Breast epithelium (tissue), 4 donors: Measurements from ENCODE around the gene CCDC148. TPM values are rescaled to one million over a fixed set of nuclear protein-coding genes. Genes with fewer than 3 reads are reported as not detected.

ENCODE experiments used
- DNase-seq, 2 donors: peaks; one replicate each; pipeline ENCODE4 v3.0.0-alpha.2; 2019; ENCODE audit warnings: low spot score in 2 of 2
- H3K27ac ChIP-seq, 2 donors: fragments of 200-600 bp; sonication (generic) in 1 of 2; one replicate each; pipeline ENCODE4 v1.5.1; 2016 to 2019; ENCODE audit warnings: mild to moderate bottlenecking in 1 of 2
- H3K27me3 ChIP-seq, 2 donors: fragments of 200-600 bp; sonication (generic) in 1 of 2; one replicate each; pipeline versions ENCODE4 v1.5.1 to v1.6.0; 2017 to 2019; ENCODE audit warnings: control low read depth in 1 of 2, mild to moderate bottlenecking in 1 of 2
- H3K36me3 ChIP-seq: fragments of 200-600 bp; one replicate; pipeline ENCODE4 v1.5.1; 2019
- H3K4me1 ChIP-seq, 2 donors: fragments of 200-600 bp; sonication (generic); one replicate each; pipeline ENCODE4 v1.5.1; 2016 to 2019; ENCODE audit warnings: control low read depth in 1 of 2
- H3K4me3 ChIP-seq, 3 donors: fragments of 200-600 bp; sonication (generic); 1 replicate in 2 of 3; 2 replicates in 1 of 3; pipeline ENCODE4 v1.5.1; 2016 to 2019; ENCODE audit warnings: mild to moderate bottlenecking in 3 of 3, moderate library complexity in 2 of 3
- H3K9me3 ChIP-seq, 2 donors: fragments of 200-600 bp; sonication (generic) in 1 of 2; one replicate each; pipeline ENCODE4 v1.5.1; 2016 to 2019; ENCODE audit warnings: control low read depth in 1 of 2
- POLR2A ChIP-seq: fragments of 450-650 bp; IDR thresholded peaks from one replicate; pipeline ENCODE4 v1.6.1; 2016; ENCODE audit warnings: antibody characterized with exemption, mild to moderate bottlenecking, moderate library complexity
- POLR2AphosphoS5 ChIP-seq, 3 donors: sonication (generic); formaldehyde crosslinking; IDR thresholded peaks; one replicate each; pipeline ENCODE4 v1.6.1; 2017; ENCODE audit warnings: antibody characterized with exemption in 3 of 3
- intact Hi-C: fragments of 100-400 bp; cut with DNase I; formaldehyde crosslinking; loops from one replicate; pipeline ENCODE4 v1.15.1; 2023; ENCODE audit warnings: low total_unique reads
- total RNA-seq, 3 donors: library from RNA; depleted of rRNA; stranded (reverse); fragments of >200 nt; gene quantifications; one replicate each; pipeline ENCODE4 v1.1.0, GENCODE V29; 2016
- TF ChIP-seq, protein P1 (sequence below), 3 donors: fragments of 450-650 bp; IDR thresholded peaks; one replicate each; pipeline ENCODE4 v1.5.1; 2016 to 2017; ENCODE audit warnings: antibody characterized with exemption in 3 of 3, mild to moderate bottlenecking in 3 of 3, moderate library complexity in 3 of 3

Gene CCDC148
- total RNA-seq, 3 donors from 2014 or later, result 1.4 to 9.8 (median 4.6) TPM

GRCh38 chr2:158380746-158381145 lies 75.8 kb downstream of the CCDC148 start:
- Histone ChIP-seq H3K36me3 (no peaks in the 10 kb centered on the region), H3K9me3 (no peaks in the 10 kb centered on the region), H3K27ac (no peak overlapping the region), H3K4me3 (no peak overlapping the region), H3K4me1 (no peaks in the 10 kb centered on the region), H3K27me3 (no peaks in the 10 kb centered on the region)
- DNase-seq, result no peak
- intact Hi-C loops, result no loop called here
- TF ChIP-seq POLR2AphosphoS5 (IDR thresholded peaks at IDR 0.05), result no peak
- no peak for TF ChIP-seq POLR2A
- TF ChIP-seq, protein P1, sequence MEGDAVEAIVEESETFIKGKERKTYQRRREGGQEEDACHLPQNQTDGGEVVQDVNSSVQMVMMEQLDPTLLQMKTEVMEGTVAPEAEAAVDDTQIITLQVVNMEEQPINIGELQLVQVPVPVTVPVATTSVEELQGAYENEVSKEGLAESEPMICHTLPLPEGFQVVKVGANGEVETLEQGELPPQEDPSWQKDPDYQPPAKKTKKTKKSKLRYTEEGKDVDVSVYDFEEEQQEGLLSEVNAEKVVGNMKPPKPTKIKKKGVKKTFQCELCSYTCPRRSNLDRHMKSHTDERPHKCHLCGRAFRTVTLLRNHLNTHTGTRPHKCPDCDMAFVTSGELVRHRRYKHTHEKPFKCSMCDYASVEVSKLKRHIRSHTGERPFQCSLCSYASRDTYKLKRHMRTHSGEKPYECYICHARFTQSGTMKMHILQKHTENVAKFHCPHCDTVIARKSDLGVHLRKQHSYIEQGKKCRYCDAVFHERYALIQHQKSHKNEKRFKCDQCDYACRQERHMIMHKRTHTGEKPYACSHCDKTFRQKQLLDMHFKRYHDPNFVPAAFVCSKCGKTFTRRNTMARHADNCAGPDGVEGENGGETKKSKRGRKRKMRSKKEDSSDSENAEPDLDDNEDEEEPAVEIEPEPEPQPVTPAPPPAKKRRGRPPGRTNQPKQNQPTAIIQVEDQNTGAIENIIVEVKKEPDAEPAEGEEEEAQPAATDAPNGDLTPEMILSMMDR (IDR thresholded peaks at IDR 0.05), result no peak

DNA sequence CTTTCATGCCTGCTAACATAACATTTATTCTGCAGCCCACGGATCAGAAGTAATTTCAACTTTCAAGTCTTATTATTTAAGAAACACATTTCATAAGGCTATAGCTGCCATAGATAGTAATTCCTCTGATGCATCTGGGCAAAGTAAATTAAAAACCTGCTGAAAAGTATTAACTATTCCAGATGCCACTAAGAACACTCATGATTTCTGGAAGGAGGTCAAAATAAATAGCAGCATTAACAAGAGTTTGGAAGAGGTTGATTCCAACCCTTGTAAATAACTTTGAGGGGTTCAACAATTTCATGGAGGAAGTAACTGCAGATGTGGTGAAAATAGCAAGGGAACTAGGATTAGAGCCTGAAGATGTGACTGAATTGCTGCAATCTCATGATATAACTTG lies 77.6 kb downstream of the CCDC148 start:
- DNase-seq, result no peak
- TF ChIP-seq POLR2A, result no peak
- TF ChIP-seq, protein P1 (IDR thresholded peaks at IDR 0.05), result no peak
- H3K27me3 ChIP-seq, result no peaks in the 10 kb centered on the region
- no peaks in the 10 kb centered on the region for H3K4me1 ChIP-seq
- H3K27ac ChIP-seq, result no peak overlapping the region
- no peaks in the 10 kb centered on the region for H3K36me3 ChIP-seq
- H3K4me3 ChIP-seq, result no peak overlapping the region
- no peaks in the 10 kb centered on the region for H3K9me3 ChIP-seq
- intact Hi-C loops, result no loop called here

DNA sequence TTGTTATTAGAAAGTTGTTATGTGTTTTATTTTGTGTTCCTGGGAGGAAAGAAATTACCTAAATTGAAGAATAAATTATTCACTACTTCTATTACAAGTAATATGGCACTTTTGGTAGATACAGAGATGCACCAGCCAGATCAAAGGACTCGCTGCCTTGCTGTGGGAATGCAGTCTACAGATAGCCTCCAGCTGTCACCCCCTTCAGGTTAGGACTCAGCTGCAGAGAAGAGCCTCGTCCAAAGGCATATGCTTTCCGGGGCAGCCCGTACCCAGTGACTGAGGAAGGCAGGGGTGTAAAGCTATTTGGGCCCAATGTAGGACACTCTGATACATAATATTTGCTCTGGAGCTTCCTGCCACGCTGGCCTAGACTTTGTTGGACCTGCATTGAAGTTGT lies 90.2 kb downstream of the CCDC148 start:
- Histone ChIP-seq H3K9me3 (peaks cover 0 to 5% of the 10 kb centered on the region in 2 donors), H3K4me3 (no peak overlapping the region), H3K27ac (no peak overlapping the region), H3K36me3 (no peaks in the 10 kb centered on the region), H3K4me1 (no peaks in the 10 kb centered on the region), H3K27me3 (no peaks in the 10 kb centered on the region)
- intact Hi-C loops, result no loop called here
- TF ChIP-seq POLR2AphosphoS5 (IDR thresholded peaks at IDR 0.05) (no peak), POLR2A (no peak)
- TF ChIP-seq, protein P1 (IDR thresholded peaks at IDR 0.05), result no peak
- no peak for DNase-seq

DNA sequence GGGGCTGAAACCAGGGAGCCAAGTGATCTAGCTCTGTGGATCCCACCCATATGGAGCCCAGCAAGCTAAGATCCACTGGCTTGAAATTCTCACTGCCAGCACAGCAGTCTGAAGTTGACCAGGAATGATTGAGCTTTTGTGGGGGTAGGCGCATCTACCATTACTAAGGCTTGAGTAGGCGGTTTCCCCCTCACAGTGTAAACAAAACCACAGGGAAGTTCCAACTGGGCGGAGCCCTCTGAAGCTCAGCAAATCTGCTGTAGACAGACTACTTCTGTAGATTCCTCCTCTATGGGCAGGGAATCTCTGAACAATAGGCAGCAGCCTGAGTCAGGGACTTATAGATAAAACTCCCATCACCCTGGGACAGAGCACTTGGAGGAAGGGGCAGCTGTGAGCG lies 96.7 kb downstream of the CCDC148 start:
- no peaks in the 10 kb centered on the region for H3K4me1 ChIP-seq
- no peak for DNase-seq
- TF ChIP-seq POLR2AphosphoS5 (IDR thresholded peaks at IDR 0.05) (no peak), POLR2A (no peak)
- TF ChIP-seq, protein P1 (IDR thresholded peaks at IDR 0.05), result no peak
- no peaks in the 10 kb centered on the region for H3K27me3 ChIP-seq
- no peak overlapping the region for H3K4me3 ChIP-seq
- H3K9me3 ChIP-seq, result peaks cover 0 to 5% of the 10 kb centered on the region in 2 donors
- intact Hi-C loops, result no loop called here
- H3K27ac ChIP-seq, result no peak overlapping the region
- no peaks in the 10 kb centered on the region for H3K36me3 ChIP-seq

DNA sequence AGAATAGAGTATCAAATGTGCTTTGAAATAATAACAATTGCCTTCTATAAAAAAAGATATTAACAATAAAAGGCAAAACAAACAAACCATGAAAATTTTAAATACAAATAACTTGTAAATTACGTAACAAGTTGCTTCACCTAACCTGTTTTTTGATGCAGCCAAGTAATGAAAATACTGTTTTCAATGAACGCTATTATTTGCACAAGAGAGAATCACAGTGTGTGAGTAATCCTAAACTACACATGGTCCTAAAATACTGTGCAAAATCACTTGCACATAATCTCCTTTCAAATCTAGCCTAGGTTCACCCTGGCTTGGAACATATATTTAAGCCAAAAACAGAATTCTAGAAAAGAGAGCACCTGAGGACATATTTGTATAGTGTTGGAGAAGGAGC lies 98.9 kb downstream of the CCDC148 start:
- Histone ChIP-seq H3K9me3 (peaks cover 0 to 5% of the 10 kb centered on the region in 2 donors), H3K27me3 (no peaks in the 10 kb centered on the region), H3K27ac (no peak overlapping the region), H3K4me3 (no peak overlapping the region), H3K4me1 (no peaks in the 10 kb centered on the region), H3K36me3 (no peaks in the 10 kb centered on the region)
- no peak for DNase-seq
- intact Hi-C loops, result no loop called here
- TF ChIP-seq POLR2AphosphoS5 (IDR thresholded peaks at IDR 0.05), result no peak
- TF ChIP-seq, protein P1 (IDR thresholded peaks at IDR 0.05), result no peak
- TF ChIP-seq POLR2A, result no peak
